Pancreas (tissue), 10 donors: ENCODE data around the gene ARHGEF7. TPM values are rescaled to one million over a fixed set of nuclear protein-coding genes. Genes with fewer than 3 reads are reported as not detected.

Experiments used
- ATAC-seq, 4 donors: fragments of 200-7000 bp; cut with Tn5 transposase; one replicate each; pipeline versions ENCODE4 v1.8.0 to v1.9.1; 2020; ENCODE audit warnings: mild to moderate bottlenecking in 4 of 4, moderate library complexity in 4 of 4
- DNase-seq, 6 donors: peaks; one replicate each; pipeline ENCODE4 v3.0.0-alpha.2; 2020
- FAIRE-seq: peaks from 2 replicates; lab custom pipeline; 2012; peaks lifted over from hg19 to GRCh38; lab: Jason Lieb, UNC
- H3K27ac ChIP-seq, 4 donors: fragments of 200-600 bp; sonication (generic); 1 replicate in 3 of 4; 2 replicates in 1 of 4; pipeline versions ENCODE4 v1.5.0 to v1.8.0; 2020
- H3K27me3 ChIP-seq, 4 donors: fragments of 200-600 bp; one replicate each; pipeline ENCODE4 v1.8.0; 2021
- H3K36me3 ChIP-seq, 3 donors: fragments of 200-600 bp; sonication (generic) in 1 of 3; one replicate each; pipeline versions ENCODE4 v1.5.0 to v1.8.0; 2020 to 2021
- H3K4me1 ChIP-seq, 3 donors: fragments of 200-600 bp; one replicate each; pipeline ENCODE4 v1.8.0; 2021
- H3K4me3 ChIP-seq, 4 donors: fragments of 200-600 bp; sonication (generic) in 2 of 4; one replicate each; pipeline versions ENCODE4 v1.5.0 to v1.8.0; 2020 to 2021
- H3K9me3 ChIP-seq, 4 donors: fragments of 200-600 bp; one replicate each; pipeline ENCODE4 v1.8.0; 2021
- WGBS, 2 donors: extraction: QIAGEN DNeasy Blood & Tissue Kit; methylation state at CpG; one replicate each; pipeline ENCODE4 v1.1.7; 2013; 5-methylcytosine and 5-hydroxymethylcytosine counted together
- intact Hi-C, 3 donors: fragments of 100-400 bp; cut with DNase I; formaldehyde crosslinking; loops; one replicate each; pipeline versions ENCODE4 v1.11.1 to v1.14.2; 2022
- polyA plus RNA-seq, 2 donors: library from polyadenylated mRNA; stranded (reverse); fragments of 200-250 nt; gene quantifications; one replicate each; pipeline ENCODE4 v1.2.3, GENCODE V29; 2013
- total RNA-seq, 6 donors: library from RNA; stranded (reverse); fragmentation: NEBNext Ultra II Directional in 4 of 6; extraction: Animal tissue kit (Norgen Biotek cat#: 25700) in 4 of 6; gene quantifications; one replicate each; pipeline versions ENCODE4 v1.2.1 to v1.2.4, GENCODE V29; 2021 to 2023
- TF ChIP-seq, protein P1 (sequence below), 4 donors: fragments of 200-600 bp; sonication (generic) in 3 of 4; IDR thresholded peaks; one replicate each; pipeline versions ENCODE4 v1.5.0 to v1.8.0; 2021; ENCODE audit warnings: antibody characterized with exemption in 4 of 4
- donor health status: healthy with polysubstance abuse.
- donor health status: DM: no; HTN: no; CAD: no; lungs with moderate emphysema.
- donor health status: DM: no; HTN: no; CAD: no.
- donor health status: control.
- donor health status: control.
- donor health status: Bipolar disorder and iron deficiency.
- donor health status: DM: yes; HTN: yes; CAD: no.
- donor health status: DM: no; HTN: no; CAD: no.
- donor health status: DM: no; HTN: no; CAD: no.
- donor health status: DM: yes; HTN: yes; CAD: no.

Gene ARHGEF7
- total and polyA plus RNA-seq, 8 donors: 13.4 to 37.7 (median 22.2) TPM

- TF ChIP-seq, protein P1, sequence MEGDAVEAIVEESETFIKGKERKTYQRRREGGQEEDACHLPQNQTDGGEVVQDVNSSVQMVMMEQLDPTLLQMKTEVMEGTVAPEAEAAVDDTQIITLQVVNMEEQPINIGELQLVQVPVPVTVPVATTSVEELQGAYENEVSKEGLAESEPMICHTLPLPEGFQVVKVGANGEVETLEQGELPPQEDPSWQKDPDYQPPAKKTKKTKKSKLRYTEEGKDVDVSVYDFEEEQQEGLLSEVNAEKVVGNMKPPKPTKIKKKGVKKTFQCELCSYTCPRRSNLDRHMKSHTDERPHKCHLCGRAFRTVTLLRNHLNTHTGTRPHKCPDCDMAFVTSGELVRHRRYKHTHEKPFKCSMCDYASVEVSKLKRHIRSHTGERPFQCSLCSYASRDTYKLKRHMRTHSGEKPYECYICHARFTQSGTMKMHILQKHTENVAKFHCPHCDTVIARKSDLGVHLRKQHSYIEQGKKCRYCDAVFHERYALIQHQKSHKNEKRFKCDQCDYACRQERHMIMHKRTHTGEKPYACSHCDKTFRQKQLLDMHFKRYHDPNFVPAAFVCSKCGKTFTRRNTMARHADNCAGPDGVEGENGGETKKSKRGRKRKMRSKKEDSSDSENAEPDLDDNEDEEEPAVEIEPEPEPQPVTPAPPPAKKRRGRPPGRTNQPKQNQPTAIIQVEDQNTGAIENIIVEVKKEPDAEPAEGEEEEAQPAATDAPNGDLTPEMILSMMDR (IDR thresholded peaks at IDR 0.05): no peak
- H3K27me3 ChIP-seq: no peaks in the 10 kb centered on the region
- ATAC-seq (no peak), FAIRE-seq (no peak), DNase-seq (no peak)
- intact Hi-C loops: no loop called here
- H3K4me1 ChIP-seq: no peaks in the 10 kb centered on the region
- no peaks in the 10 kb centered on the region for H3K9me3 ChIP-seq
- H3K36me3 ChIP-seq: peaks cover 0 to 27% (median 0%) of the 10 kb centered on the region in 3 donors
- H3K27ac ChIP-seq: no peak overlapping the region
- WGBS, 2 donors: 86 to 91% methylated on average over 16 of the region's 16 CpGs
- no peak overlapping the region for H3K4me3 ChIP-seq
Measured at GRCh38 chr13:111241006-111241755, 126.1 kb downstream of the ARHGEF7 start.

GRCh38 chr13:111241862-111242261 is 126.8 kb downstream of the ARHGEF7 start:
- intact Hi-C loops: no loop called here
- DNase-seq (no peak), FAIRE-seq (no peak), ATAC-seq (no peak)
- H3K27ac ChIP-seq: no peak overlapping the region
- WGBS, 2 donors: 92 to 94% methylated on average over 11 of the region's 11 CpGs
- no peaks in the 10 kb centered on the region for H3K9me3 ChIP-seq
- H3K27me3 ChIP-seq: no peaks in the 10 kb centered on the region
- peaks cover 0 to 29% (median 0%) of the 10 kb centered on the region in 3 donors for H3K36me3 ChIP-seq
- TF ChIP-seq, protein P1 (IDR thresholded peaks at IDR 0.05): no peak
- no peaks in the 10 kb centered on the region for H3K4me1 ChIP-seq
- H3K4me3 ChIP-seq: no peak overlapping the region

- H3K27ac ChIP-seq: no peak overlapping the region
- no peak for ATAC-seq
- no peak for FAIRE-seq
- intact Hi-C loops: no loop called here
- H3K4me3 ChIP-seq: no peak overlapping the region
- H3K36me3 ChIP-seq: peaks cover 0 to 29% (median 0%) of the 10 kb centered on the region in 3 donors
- H3K27me3 ChIP-seq: no peaks in the 10 kb centered on the region
- TF ChIP-seq, protein P1 (IDR thresholded peaks at IDR 0.05): no peak
- H3K9me3 ChIP-seq: no peaks in the 10 kb centered on the region
- no peak for DNase-seq
- 96 to 98% methylated on average over 8 of the region's 8 CpGs for WGBS, 2 donors
- H3K4me1 ChIP-seq: peaks cover 3 to 4% (median 4%) of the 10 kb centered on the region in 3 donors
Measured at GRCh38 chr13:111242585-111242984, 127.5 kb downstream of the ARHGEF7 start.

DNA sequence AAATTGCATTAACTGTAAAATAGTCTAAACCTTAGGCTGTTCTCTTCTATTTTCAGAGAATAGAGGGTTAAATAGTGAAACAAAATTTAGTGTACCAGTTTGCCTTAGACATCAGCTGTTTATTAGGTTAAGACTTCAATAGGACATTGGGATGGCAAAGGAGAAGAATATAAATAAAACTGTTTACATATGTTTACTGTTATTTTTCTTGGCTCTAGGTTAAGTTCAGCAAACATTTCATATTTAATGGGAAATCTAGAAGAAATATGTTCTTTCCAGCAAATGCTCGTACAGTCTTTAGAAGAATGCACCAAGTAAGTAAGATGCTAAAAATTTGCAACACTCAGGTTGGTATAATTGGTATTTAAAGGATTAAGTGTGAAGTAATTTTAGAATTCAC is 128.9 kb downstream of the ARHGEF7 start:
- TF ChIP-seq, protein P1 (IDR thresholded peaks at IDR 0.05): no peak
- ATAC-seq: no peak
- 77 to 79% methylated on average over 1 of the region's 1 CpG for WGBS, 2 donors
- Histone ChIP-seq H3K4me3 (no peak overlapping the region), H3K36me3 (peaks cover 0 to 29% (median 0%) of the 10 kb centered on the region in 3 donors), H3K4me1 (peaks cover 12 to 16% (median 14%) of the 10 kb centered on the region in 3 donors), H3K27ac (no peak overlapping the region), H3K27me3 (no peaks in the 10 kb centered on the region), H3K9me3 (no peaks in the 10 kb centered on the region)
- FAIRE-seq: no peak
- no peak for DNase-seq
- intact Hi-C loops: no loop called here
